GM19438 (cell line): Measurements from ENCODE around the gene R3HDM2.
"Not testable (repeated sequence)": the region's sequence is repeated elsewhere in the genome, so short reads cannot be mapped to it uniquely, and the experiment has no call there.

Source experiments
- ATAC-seq: cut with Tn5 transposase; IDR thresholded peaks from one replicate; pipeline ENCODE4 v1.9.1; 2021; ENCODE audit warnings: low read depth; ENCODE audit not compliant: unreplicated experiment

R3HDM2 gene

GRCh38 chr12:57429473-57430111, 1.3 kb downstream of the R3HDM2 start:
- no peak for ATAC-seq

DNA sequence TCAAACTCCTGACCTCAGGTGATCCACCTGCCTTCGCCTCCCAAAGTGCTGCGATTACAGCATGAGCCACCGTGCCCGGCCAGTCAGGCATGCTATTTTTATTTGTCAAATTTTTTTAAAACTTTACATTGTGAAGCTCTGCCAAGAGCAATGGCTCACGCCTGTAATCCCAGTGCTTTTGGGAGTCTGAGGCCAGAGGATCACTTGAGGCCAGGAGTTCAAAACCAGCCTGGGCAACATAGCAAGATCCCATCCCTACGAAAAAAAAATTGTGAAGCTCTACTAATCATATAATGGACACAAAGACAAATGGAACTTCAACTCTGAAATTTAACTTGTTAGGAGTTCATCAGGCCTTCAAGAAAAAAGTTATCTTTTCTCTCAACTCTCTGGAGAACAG, 1.9 kb downstream of the R3HDM2 start:
- ATAC-seq, result no peak

GRCh38 chr12:57426948-57427347, 3.9 kb downstream of the R3HDM2 start:
- ATAC-seq, result not testable (repeated sequence)

- ATAC-seq, result no peak
These were observed 10.4 kb downstream of the R3HDM2 start for GRCh38 chr12:57420482-57420881.

DNA sequence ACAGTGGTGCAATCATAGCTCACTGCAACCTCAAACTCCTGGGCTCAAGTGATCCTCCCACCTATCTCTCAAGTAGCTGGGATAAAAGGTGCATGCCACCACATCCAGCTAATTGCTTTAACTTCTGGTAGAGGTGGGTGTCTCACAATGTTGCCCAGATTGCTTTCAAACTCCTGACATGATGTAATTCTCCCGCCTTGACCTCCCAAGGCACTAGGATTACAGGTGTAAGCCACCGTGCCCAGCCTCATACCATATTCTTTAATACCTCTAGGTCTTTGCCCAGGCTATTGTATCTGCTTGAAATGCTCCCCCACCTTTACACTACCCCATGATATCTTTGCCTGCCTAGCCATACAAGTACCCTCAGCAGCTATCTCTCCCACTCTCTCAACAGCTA, 11.3 kb downstream of the R3HDM2 start:
- no peak for ATAC-seq

DNA sequence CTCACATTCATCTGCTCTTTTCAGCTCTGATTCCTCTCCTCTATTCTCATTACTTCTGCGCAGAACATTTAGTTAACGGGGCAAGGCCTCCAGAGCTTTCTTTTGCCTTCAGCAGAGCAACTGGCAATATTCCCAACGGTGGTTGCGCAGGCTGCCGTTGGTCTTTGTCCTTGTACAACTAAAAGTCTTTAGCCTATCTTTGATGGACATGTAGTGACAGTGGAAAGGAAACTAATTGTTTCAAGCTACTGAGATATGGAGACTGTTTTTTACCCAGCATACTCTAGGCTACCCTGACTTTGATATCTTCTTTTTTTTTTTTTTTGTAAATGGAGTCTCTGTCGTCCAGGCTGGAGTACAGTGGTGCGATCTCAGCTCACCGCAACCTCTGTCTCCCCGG, 12.6 kb downstream of the R3HDM2 start:
- no peak for ATAC-seq

DNA sequence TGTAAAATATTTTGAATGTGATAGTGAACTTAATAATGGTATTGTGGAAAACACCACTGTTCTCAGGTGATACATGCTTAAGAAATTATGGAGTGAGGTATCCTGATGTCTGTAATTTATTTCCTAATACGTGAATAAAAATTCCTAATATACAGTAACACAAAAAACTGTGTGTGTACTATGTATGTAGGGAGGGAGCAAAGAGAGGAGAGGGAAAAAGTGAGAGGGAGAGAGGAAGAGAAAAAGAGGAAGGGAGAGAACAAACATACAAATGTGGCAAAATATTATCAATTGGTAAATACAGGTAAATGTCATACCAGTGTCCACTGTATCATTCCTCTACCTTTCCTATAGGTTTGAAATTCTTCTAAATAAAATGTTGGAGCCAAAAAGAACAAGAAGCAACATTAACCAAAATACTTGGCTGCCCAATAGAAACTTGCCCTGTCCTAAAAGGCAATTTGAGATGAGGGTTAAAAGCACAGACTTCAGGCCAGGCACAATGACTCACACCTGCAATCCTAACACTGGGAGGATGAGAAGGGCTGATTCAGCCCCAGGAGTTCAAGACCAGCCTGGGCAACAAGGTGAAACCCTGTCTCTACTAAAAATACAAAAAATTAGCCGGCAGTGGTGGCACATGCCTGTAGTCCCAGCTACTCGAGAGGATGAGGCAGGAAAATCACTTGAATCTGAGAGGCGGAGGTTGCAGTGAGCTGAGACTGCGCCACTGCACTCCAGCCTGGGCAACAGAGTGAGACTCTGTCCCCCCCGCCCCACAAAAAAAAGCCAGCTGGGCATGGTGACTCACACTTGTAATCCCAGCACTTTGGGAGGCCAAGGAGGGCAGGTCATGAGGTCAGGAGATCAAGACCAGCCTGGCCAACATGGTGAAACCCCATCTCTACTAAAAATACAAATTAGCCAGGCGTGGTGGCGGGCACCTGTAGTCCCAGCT, 14.5 kb downstream of the R3HDM2 start:
- no peak for ATAC-seq

DNA sequence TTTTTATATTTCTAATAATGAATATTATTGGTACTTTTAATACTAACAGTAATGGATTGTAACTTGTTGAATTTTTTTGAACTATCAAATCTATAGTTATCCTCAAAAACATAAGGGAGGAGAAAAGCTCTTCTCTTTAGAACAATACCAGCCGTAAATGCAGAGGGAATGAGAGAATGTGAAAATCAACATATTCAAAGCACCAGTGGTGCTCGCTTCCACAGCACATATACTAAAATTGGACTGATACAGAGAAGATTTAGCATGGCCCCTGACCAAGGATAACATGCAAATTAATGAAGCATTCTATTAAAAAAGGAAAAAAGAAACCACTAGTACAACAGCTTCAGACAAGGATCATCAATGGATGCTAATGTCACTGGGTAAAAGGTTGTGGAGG, 15.8 kb downstream of the R3HDM2 start:
- no peak for ATAC-seq

- ATAC-seq, result not testable (repeated sequence)
These were observed 16.7 kb downstream of the R3HDM2 start for GRCh38 chr12:57414160-57414559.

DNA sequence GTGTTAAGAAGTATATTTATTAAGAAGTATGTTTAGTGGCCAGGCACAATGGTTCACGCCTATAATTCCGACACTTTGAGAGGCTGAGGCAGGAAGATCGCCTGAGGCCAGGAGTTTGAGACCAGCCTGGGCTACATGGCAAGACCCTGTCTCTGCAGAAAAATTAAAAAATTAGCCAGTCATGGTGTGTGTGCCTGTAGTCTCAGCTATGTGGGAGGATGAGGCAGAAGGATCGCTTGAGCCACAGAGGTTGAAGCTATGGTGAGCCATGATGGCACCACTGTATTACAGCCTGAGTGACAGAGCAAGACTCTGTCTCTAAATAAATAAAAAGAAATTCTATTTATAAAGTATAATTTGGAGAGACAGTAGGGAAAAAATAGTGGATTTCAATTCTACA, 20.3 kb downstream of the R3HDM2 start:
- no peak for ATAC-seq

- ATAC-seq, result no peak
These were observed 25.7 kb downstream of the R3HDM2 start for GRCh38 chr12:57404966-57405640.

GRCh38 chr12:57402156-57402555, 28.7 kb downstream of the R3HDM2 start:
- ATAC-seq, result not testable (repeated sequence)

DNA sequence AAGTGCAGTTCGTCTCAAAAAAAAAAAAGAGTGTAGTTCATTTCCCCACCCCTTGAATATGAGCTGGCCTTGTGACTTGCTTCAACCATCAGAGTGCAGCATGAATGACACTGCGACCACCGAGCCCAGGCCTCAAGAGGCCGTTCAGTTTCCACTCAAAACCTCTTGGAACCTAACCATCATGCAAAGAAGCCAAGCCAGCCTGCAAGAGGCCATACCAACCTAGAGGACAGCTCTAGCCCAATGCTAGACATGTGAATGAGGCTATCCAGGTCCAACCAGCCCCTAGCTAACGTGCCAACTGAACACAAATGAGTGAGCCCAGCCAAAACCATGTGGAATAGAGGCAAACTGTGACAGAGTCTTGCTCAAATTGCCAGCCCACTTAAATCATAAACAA, 29.7 kb downstream of the R3HDM2 start:
- ATAC-seq, result no peak

DNA sequence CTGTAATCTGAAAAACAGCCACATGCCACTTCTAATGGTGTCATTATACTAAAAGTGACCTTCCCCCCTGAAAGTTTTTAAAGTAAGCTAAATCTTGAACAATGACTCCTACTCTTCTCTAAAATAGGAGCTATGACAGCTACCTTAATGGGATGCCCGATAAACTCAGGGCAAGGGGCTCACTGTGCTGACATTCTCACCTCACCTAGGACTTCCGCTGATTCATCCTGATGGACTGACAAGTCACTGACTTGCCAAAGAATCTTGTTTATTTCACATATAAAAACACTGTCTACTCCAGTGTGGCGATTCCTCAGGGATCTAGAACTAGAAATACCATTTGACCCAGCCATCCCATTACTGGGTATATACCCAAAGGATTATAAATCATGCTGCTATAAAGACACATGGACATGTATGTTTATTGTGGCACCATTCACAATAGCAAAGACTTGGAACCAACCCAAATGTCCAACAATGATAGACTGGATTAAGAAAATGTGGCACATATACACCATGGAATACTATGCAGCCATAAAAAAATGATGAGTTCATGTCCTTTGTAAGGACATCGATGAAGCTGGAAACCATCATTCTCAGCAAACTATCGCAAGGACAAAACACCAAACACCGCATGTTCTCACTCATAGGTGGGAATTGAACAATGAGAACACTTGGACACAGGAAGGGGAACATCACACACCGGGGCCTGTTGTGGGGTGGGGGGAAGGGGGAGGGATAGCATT, 31.0 kb downstream of the R3HDM2 start:
- ATAC-seq, result not testable (repeated sequence)

GRCh38 chr12:57397441-57397840, 33.4 kb downstream of the R3HDM2 start:
- ATAC-seq, result no peak

- ATAC-seq, result no peak
These were observed 35.7 kb downstream of the R3HDM2 start for GRCh38 chr12:57395121-57395520.

DNA sequence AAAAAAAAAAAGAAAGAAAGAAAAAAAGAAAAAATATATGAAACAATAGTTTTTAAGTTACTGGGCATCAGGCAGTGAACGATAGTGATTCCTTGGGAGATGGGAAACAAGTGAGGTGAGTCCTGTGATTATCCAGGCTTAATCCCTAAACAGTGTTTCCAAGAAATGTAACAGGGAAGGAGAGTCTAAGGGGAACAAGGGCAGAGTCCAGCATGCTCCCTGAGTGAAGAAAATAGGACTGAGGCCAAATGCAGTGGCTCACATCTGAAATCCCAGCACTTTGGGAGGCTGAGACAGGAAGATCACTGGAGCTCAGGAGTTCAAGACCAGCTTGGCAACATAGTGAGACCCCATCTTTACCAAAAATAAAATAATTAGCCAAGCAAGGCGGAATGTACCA, 40.7 kb downstream of the R3HDM2 start:
- no peak for ATAC-seq

- ATAC-seq, result no peak
These were observed 41.8 kb downstream of the R3HDM2 start for GRCh38 chr12:57389033-57389432.

DNA sequence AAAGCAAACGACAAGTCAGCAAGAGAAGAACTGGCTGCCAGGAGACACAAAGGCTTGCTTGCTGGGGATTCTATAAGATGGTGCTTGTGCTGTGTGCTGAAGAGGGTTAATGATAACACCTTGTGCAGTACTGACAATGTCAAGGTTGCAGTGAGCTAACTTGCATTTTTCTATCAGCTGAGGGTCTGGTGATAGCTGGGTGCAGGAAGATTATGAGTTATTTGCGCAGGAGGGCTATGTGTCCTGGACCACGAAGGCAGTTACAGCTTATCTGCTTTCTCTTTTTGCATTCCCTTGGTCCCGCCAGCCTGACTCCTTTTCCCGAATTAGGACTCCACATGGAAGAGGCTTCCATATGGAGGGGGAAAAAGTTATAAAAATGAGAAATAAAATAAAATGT, 42.4 kb downstream of the R3HDM2 start:
- no peak for ATAC-seq

DNA sequence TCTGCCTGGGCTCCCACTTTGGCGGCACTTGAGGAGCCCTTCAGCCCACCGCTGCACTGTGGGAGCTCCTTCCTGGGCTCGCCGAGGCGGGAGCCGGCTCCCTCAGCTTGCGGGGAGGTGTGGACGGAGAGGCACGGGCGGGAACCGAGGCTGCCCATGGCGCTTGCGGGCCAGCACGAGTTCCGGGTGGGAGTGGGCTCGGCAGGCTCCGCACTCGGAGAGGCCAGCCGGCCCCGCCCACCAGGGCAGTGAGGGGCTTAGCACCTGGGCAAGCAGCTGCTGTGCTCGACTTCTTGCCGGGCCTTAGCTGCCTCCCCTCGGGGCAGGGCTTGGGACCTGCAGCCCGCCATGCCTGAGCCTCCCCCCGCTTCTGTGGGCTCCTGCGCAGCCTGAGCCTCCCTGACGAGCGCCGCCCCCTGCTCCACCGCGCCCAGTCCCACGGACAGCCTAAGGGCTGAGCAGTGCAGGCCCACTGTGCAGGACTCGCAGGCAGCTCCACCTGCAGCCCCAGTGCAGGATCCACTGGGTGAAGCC, 44.6 kb downstream of the R3HDM2 start:
- no peak for ATAC-seq
